IMR-90 (cell line): ENCODE measurements around the gene MLH1. TPM values are rescaled to one million over a fixed set of nuclear protein-coding genes. Genes with fewer than 3 reads are reported as not detected.

ENCODE experiments used
- ATAC-seq: fragments of 200-7000 bp; cut with Tn5 transposase; 2 replicates; pipeline ENCODE4 v1.9.1; 2020; ENCODE audit warnings: low read depth, mild to moderate bottlenecking, moderate library complexity
- BruUV-seq: library from RNA; stranded (reverse); fragments of 400-500 nt; replicated peaks from 2 replicates; lab custom pipeline; 2021; lab: Mats Ljungman, UMichigan
- CTCF ChIA-PET: fragments of 300-600 bp; formaldehyde crosslinking; extraction: SDS; loops from one replicate; lab custom pipeline; 2021; ENCODE audit warnings: antibody characterized with exemption; lab: Yijun Ruan, JAX
- POLR2A ChIA-PET: fragments of 300-600 bp; sonication (Branson Sonifier 250); formaldehyde crosslinking; loops from one replicate; lab custom pipeline; 2022; ENCODE audit warnings: antibody characterized with exemption; ENCODE audit not compliant: unreplicated experiment; lab: Charles Lee
- DNase-seq: peaks from one replicate; pipeline ENCODE4 v3.0.0; 2013
- H2AFZ ChIP-seq: replicated peaks from 2 replicates; pipeline ENCODE3; 2013; ENCODE audit warnings: low read length, mild to moderate bottlenecking; ENCODE audit not compliant: poor library complexity
- H2AK5ac ChIP-seq: 2 replicates; pipeline ENCODE4 v1.6.1; 2013; ENCODE audit warnings: low read depth, low read length, inconsistent platforms
- H2AK9ac ChIP-seq: replicated peaks from 2 replicates; pipeline ENCODE3; 2013; ENCODE audit warnings: mild to moderate bottlenecking, low read depth, low read length, moderate library complexity; ENCODE audit not compliant: poor library complexity
- H2BK120ac ChIP-seq: 2 replicates; pipeline ENCODE4 v1.6.1; 2013; ENCODE audit warnings: low read depth, low read length, inconsistent platforms
- H2BK15ac ChIP-seq: 3 replicates; pipeline ENCODE4 v1.6.1; 2013; ENCODE audit warnings: low read depth, low read length, inconsistent platforms
- H2BK20ac ChIP-seq: 2 replicates; pipeline ENCODE4 v1.6.1; 2013; ENCODE audit warnings: low read depth, mild to moderate bottlenecking, inconsistent platforms, low read length, moderate library complexity
- H2BK5ac ChIP-seq: 2 replicates; pipeline ENCODE4 v1.6.1; 2013; ENCODE audit warnings: mild to moderate bottlenecking, low read depth, low read length, inconsistent platforms; ENCODE audit not compliant: poor library complexity, severe bottlenecking
- H3K14ac ChIP-seq: replicated peaks from 2 replicates; pipeline ENCODE4 v1.6.1; 2013; ENCODE audit warnings: low read depth, low read length, inconsistent platforms
- H3K18ac ChIP-seq: 2 replicates; pipeline ENCODE4 v1.6.1; 2013; ENCODE audit warnings: low read depth, low read length, control low read depth
- H3K23ac ChIP-seq: 2 replicates; pipeline ENCODE4 v1.6.1; 2013; ENCODE audit warnings: low read depth, low read length, inconsistent platforms
- H3K27ac ChIP-seq: 2 replicates; pipeline ENCODE4 v1.5.1; 2013; ENCODE audit warnings: mild to moderate bottlenecking, control low read depth, low read length; ENCODE audit not compliant: insufficient read depth
- H3K27me3 ChIP-seq: 2 replicates; pipeline ENCODE4 v1.6.1; 2013; ENCODE audit warnings: low read length; ENCODE audit not compliant: control insufficient read depth, insufficient read depth
- H3K36me3 ChIP-seq: 2 replicates; pipeline ENCODE4 v1.6.1; 2013; ENCODE audit warnings: low read length, mixed read lengths; ENCODE audit not compliant: control insufficient read depth, insufficient read depth
- H3K4ac ChIP-seq: 2 replicates; pipeline ENCODE4 v1.6.1; 2013; ENCODE audit warnings: low read depth, low read length, inconsistent platforms
- H3K4me1 ChIP-seq: 2 replicates; pipeline ENCODE4 v1.6.1; 2013; ENCODE audit warnings: low read length, mixed read lengths; ENCODE audit not compliant: control insufficient read depth, insufficient read depth
- H3K4me2 ChIP-seq: 2 replicates; pipeline ENCODE4 v1.6.1; 2013; ENCODE audit warnings: low read depth, mild to moderate bottlenecking, control low read depth, low read length, moderate library complexity
- H3K4me3 ChIP-seq: 2 replicates; pipeline ENCODE4 v1.5.1; 2013; ENCODE audit warnings: low read depth, mild to moderate bottlenecking, control low read depth, low read length, moderate library complexity; ENCODE audit not compliant: insufficient read depth
- H3K56ac ChIP-seq: 2 replicates; pipeline ENCODE4 v1.6.1; 2013; ENCODE audit warnings: low read length, inconsistent platforms; ENCODE audit not compliant: insufficient read depth; ENCODE audit errors: extremely low read depth
- H3K79me1 ChIP-seq, 2 experiments: 2 replicates each; pipeline ENCODE4 v1.6.1; 2013; ENCODE audit warnings: low read length in 2 of 2, inconsistent platforms in 1 of 2, low read depth in 1 of 2
- H3K9ac ChIP-seq: 2 replicates; pipeline ENCODE4 v1.6.1; 2013; ENCODE audit warnings: low read depth, low read length, control low read depth
- H3K9me1 ChIP-seq: 2 replicates; pipeline ENCODE4 v1.6.1; 2013; ENCODE audit warnings: low read length, inconsistent platforms; ENCODE audit not compliant: insufficient read depth
- H3K9me3 ChIP-seq: 2 replicates; pipeline ENCODE4 v1.6.1; 2013; ENCODE audit warnings: low read length; ENCODE audit not compliant: control insufficient read depth, insufficient read depth
- H4K20me1 ChIP-seq: 2 replicates; pipeline ENCODE4 v1.6.1; 2013; ENCODE audit warnings: low read length, inconsistent platforms; ENCODE audit not compliant: insufficient read depth
- H4K5ac ChIP-seq: 2 replicates; pipeline ENCODE4 v1.6.1; 2013; ENCODE audit warnings: mild to moderate bottlenecking, low read depth, low read length, control low read depth
- H4K8ac ChIP-seq, 2 experiments: 2 replicates each; pipeline ENCODE4 v1.6.1; 2013; ENCODE audit warnings: low read depth in 2 of 2, low read length in 2 of 2, control low read depth in 1 of 2, inconsistent platforms in 1 of 2
- H4K91ac ChIP-seq: 2 replicates; pipeline ENCODE4 v1.6.1; 2013; ENCODE audit warnings: low read depth, low read length, inconsistent platforms; ENCODE audit not compliant: insufficient read depth
- BHLHE40 ChIP-seq: fragments of 150-350 bp; IDR thresholded peaks from 2 replicates; pipeline ENCODE4 v1.6.1; 2016; ENCODE audit warnings: mild to moderate bottlenecking, low read depth, low read length
- CEBPB ChIP-seq: IDR thresholded peaks from 2 replicates; pipeline ENCODE4 v1.6.1; 2012; ENCODE audit warnings: low read depth, low read length, improper control_type of control experiment
- CHD1 ChIP-seq: IDR thresholded peaks from 2 replicates; pipeline ENCODE4 v1.6.1; 2012; ENCODE audit warnings: low read depth, low read length, improper control_type of control experiment
- FOS ChIP-seq: fragments of 150-350 bp; IDR thresholded peaks from 2 replicates; pipeline ENCODE4 v1.6.1; 2016; ENCODE audit warnings: low read depth, low read length
- MAFK ChIP-seq: IDR thresholded peaks from 2 replicates; pipeline ENCODE4 v1.6.1; 2012; ENCODE audit warnings: low read depth, low read length, improper control_type of control experiment
- MAZ ChIP-seq: IDR thresholded peaks from 2 replicates; pipeline ENCODE4 v1.6.1; 2012; ENCODE audit warnings: low read depth, mild to moderate bottlenecking, low read length, improper control_type of control experiment, moderate library complexity, borderline replicate concordance
- MXI1 ChIP-seq: IDR thresholded peaks from 2 replicates; pipeline ENCODE4 v1.6.1; 2012; ENCODE audit warnings: low read depth, mild to moderate bottlenecking, low read length, moderate library complexity, borderline replicate concordance
- NFE2L2 ChIP-seq: fragments of 150-350 bp; IDR thresholded peaks from 2 replicates; pipeline ENCODE4 v1.6.1; 2016; ENCODE audit warnings: low read depth, mild to moderate bottlenecking, low read length
- POLR2A ChIP-seq: IDR thresholded peaks from 2 replicates; pipeline ENCODE4 v1.6.1; 2012; ENCODE audit warnings: mild to moderate bottlenecking, low read depth, low read length
- RAD21 ChIP-seq: IDR thresholded peaks from 2 replicates; pipeline ENCODE4 v1.6.1; 2012; ENCODE audit warnings: low read length, improper control_type of control experiment
- RCOR1 ChIP-seq: IDR thresholded peaks from 2 replicates; pipeline ENCODE4 v1.6.1; 2012; ENCODE audit warnings: mild to moderate bottlenecking, low read length, improper control_type of control experiment; ENCODE audit not compliant: insufficient replicate concordance
- RFX5 ChIP-seq: IDR thresholded peaks from 2 replicates; pipeline ENCODE4 v1.8.0; 2012; ENCODE audit warnings: low read depth, mild to moderate bottlenecking, low read length, moderate library complexity
- SMC3 ChIP-seq: fragments of 150-350 bp; IDR thresholded peaks from 2 replicates; pipeline ENCODE4 v1.6.1; 2016; ENCODE audit warnings: low read depth, mild to moderate bottlenecking, antibody characterized with exemption, low read length, moderate library complexity
- WGBS, 2 experiments: methylation state at CpG; one replicate each; pipeline versions ENCODE4 v1.1.5 to v1.1.7; 2013; ENCODE audit warnings: missing lambda C conversion rate in 2 of 2; ENCODE audit not compliant: insufficient read length in 1 of 2; ENCODE audit errors: extremely low coverage in 2 of 2; 5-methylcytosine and 5-hydroxymethylcytosine counted together
- dilution Hi-C: fragments of 300-500 bp; cut with HindIII; formaldehyde crosslinking; loops from one replicate; pipeline ENCODE4 v1.14.3; 2018; ENCODE audit warnings: low sequenced_read_pairs; ENCODE audit not compliant: unreplicated experiment
- in situ Hi-C: fragments of 300-500 bp; cut with MboI; formaldehyde crosslinking; loops from 3 replicates; pipeline ENCODE4 v1.14.3; 2019; ENCODE audit warnings: low sequenced_read_pairs, inconsistent platforms, mixed read lengths
- intact Hi-C: fragments of 100-400 bp; cut with micrococcal nuclease; formaldehyde crosslinking; loops from 2 replicates; pipeline ENCODE4 v1.10.0; 2022
- polyA plus RNA-seq, 3 experiments: library from polyadenylated mRNA; depleted of rRNA; stranded (reverse); fragments of >200 nt; gene quantifications; 2 replicates each; pipeline ENCODE4 v1.2.3, GENCODE V29; 2012; ENCODE audit warnings: low replicate concordance in 1 of 3
- total RNA-seq: library from RNA; depleted of rRNA; stranded (reverse); fragments of >200 nt; gene quantifications from 2 replicates; pipeline ENCODE4 v1.2.3, GENCODE V29; 2012
- TF ChIP-seq, protein P1 (sequence below): fragments of 150-350 bp; IDR thresholded peaks from 2 replicates; pipeline ENCODE4 v1.6.1; 2016; ENCODE audit warnings: low read depth, mild to moderate bottlenecking, low read length, moderate library complexity, borderline replicate concordance
- TF ChIP-seq, protein P2 (sequence below): conservative IDR thresholded peaks from 2 replicates; pipeline ENCODE4 v1.5.1; 2012; ENCODE audit warnings: mild to moderate bottlenecking, low read depth, low read length, improper control_type of control experiment
- TF ChIP-seq, protein P3 (sequence below): fragments of 150-350 bp; IDR thresholded peaks from 2 replicates; pipeline ENCODE4 v1.6.1; 2017; ENCODE audit warnings: mild to moderate bottlenecking, antibody characterized with exemption, low read length, low read depth

Gene MLH1
- total and polyA plus RNA-seq, 2 of the 4 experiments (the other 2 are of a cell fraction), result 30.2 to 54.1 TPM

DNA sequence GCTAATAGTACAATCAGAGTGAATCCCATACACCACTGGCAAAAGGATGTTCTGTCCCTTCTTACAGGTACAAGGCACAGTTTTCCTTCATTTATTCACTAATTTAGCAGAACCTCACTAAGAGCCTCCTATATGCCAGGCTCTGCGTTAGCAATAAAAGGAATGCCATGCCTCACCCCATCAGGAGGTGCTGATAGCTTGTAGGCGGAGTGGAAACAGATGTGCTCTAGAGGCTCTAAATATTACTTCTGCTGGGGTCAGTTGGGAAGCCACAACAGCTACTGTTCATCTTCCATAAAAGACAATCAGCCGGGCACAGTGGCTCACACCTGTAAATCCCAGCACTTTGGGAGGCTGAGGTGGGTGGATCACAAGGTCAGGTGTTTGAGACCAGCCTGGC lies 24.4 kb downstream of the MLH1 start:
- Histone ChIP-seq H3K23ac (no peak overlapping the region), H4K5ac (no peak overlapping the region), H3K56ac (no peak overlapping the region), H3K18ac (no peak overlapping the region), H4K91ac (no peak overlapping the region), H3K36me3 (peaks cover 49% of the 10 kb centered on the region), H2AFZ (no peak overlapping the region), H3K14ac (no peak overlapping the region), H2BK5ac (no peak overlapping the region), H3K9ac (no peak overlapping the region), H2AK9ac (no peak overlapping the region), H3K27me3 (no peaks in the 10 kb centered on the region), H3K4me2 (no peak overlapping the region), H4K20me1 (no peaks in the 10 kb centered on the region), H2BK120ac (no peak overlapping the region), H3K9me1 (no peaks in the 10 kb centered on the region), H2AK5ac (no peak overlapping the region), H3K4ac (no peak overlapping the region), H3K27ac (no peak overlapping the region), H2BK15ac (no peak overlapping the region), H3K79me1 (no peaks in the 10 kb centered on the region), H3K4me3 (no peak overlapping the region), H2BK20ac (no peak overlapping the region), H3K4me1 (no peaks in the 10 kb centered on the region), H3K9me3 (no peaks in the 10 kb centered on the region), H4K8ac (no peak overlapping the region)
- intact Hi-C loops, result no loop called here
- POLR2A ChIA-PET, result no interaction called here
- dilution Hi-C loops, result no loop called here
- in situ Hi-C loops, result no loop called here
- ATAC-seq (no peak), DNase-seq (no peak)
- no peak for TF ChIP-seq BHLHE40
- no peak for TF ChIP-seq SMC3
- TF ChIP-seq CHD1, result no peak
- TF ChIP-seq RCOR1, result no peak
- TF ChIP-seq POLR2A, result no peak
- TF ChIP-seq, protein P1, sequence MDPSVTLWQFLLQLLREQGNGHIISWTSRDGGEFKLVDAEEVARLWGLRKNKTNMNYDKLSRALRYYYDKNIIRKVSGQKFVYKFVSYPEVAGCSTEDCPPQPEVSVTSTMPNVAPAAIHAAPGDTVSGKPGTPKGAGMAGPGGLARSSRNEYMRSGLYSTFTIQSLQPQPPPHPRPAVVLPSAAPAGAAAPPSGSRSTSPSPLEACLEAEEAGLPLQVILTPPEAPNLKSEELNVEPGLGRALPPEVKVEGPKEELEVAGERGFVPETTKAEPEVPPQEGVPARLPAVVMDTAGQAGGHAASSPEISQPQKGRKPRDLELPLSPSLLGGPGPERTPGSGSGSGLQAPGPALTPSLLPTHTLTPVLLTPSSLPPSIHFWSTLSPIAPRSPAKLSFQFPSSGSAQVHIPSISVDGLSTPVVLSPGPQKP, result no peak
- no peak for TF ChIP-seq MXI1
- TF ChIP-seq, protein P2, sequence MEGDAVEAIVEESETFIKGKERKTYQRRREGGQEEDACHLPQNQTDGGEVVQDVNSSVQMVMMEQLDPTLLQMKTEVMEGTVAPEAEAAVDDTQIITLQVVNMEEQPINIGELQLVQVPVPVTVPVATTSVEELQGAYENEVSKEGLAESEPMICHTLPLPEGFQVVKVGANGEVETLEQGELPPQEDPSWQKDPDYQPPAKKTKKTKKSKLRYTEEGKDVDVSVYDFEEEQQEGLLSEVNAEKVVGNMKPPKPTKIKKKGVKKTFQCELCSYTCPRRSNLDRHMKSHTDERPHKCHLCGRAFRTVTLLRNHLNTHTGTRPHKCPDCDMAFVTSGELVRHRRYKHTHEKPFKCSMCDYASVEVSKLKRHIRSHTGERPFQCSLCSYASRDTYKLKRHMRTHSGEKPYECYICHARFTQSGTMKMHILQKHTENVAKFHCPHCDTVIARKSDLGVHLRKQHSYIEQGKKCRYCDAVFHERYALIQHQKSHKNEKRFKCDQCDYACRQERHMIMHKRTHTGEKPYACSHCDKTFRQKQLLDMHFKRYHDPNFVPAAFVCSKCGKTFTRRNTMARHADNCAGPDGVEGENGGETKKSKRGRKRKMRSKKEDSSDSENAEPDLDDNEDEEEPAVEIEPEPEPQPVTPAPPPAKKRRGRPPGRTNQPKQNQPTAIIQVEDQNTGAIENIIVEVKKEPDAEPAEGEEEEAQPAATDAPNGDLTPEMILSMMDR, result no peak
- no peak for TF ChIP-seq NFE2L2
- TF ChIP-seq, protein P3, sequence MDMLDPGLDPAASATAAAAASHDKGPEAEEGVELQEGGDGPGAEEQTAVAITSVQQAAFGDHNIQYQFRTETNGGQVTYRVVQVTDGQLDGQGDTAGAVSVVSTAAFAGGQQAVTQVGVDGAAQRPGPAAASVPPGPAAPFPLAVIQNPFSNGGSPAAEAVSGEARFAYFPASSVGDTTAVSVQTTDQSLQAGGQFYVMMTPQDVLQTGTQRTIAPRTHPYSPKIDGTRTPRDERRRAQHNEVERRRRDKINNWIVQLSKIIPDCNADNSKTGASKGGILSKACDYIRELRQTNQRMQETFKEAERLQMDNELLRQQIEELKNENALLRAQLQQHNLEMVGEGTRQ, result no peak
- no peak for TF ChIP-seq MAZ
- TF ChIP-seq FOS, result no peak
- no peak for TF ChIP-seq MAFK
- no peak for TF ChIP-seq CEBPB
- no peak for TF ChIP-seq RAD21
- TF ChIP-seq RFX5, result no peak
- CTCF ChIA-PET, result no interaction called here
- no TSS peak for BruUV-seq
- WGBS, 2 experiments, result no CpG with 5 or more reads among the region's 3 CpGs
